HFFc6 (cell line): ENCODE data around the gene PARD3. TPM values are rescaled to one million over a fixed set of nuclear protein-coding genes. Genes with fewer than 3 reads are reported as not detected.

Experiments used
- DNase-seq: peaks from one replicate; pipeline ENCODE4 v3.0.0-alpha.2; 2018
- H3K27ac Mint-ChIP-seq: 2 replicates; pipeline ENCODE4 v1.8.0; 2020; ENCODE audit warnings: mild to moderate bottlenecking, mixed read lengths
- H3K27me3 Mint-ChIP-seq: 2 replicates; pipeline ENCODE4 v1.8.0; 2021; ENCODE audit warnings: mild to moderate bottlenecking, moderate library complexity, mixed read lengths; ENCODE audit not compliant: insufficient read depth
- H3K36me3 Mint-ChIP-seq: 2 replicates; pipeline ENCODE4 v1.8.0; 2021; ENCODE audit warnings: low read depth, mixed read lengths
- H3K4me1 Mint-ChIP-seq: 2 replicates; pipeline ENCODE4 v1.8.0; 2020; ENCODE audit warnings: low read depth, mixed read lengths
- H3K4me3 Mint-ChIP-seq: 2 replicates; pipeline ENCODE4 v1.8.0; 2020; ENCODE audit warnings: mild to moderate bottlenecking, moderate library complexity, mixed read lengths
- H3K9me3 Mint-ChIP-seq: 2 replicates; pipeline ENCODE4 v1.8.0; 2020; ENCODE audit warnings: mild to moderate bottlenecking, mixed read lengths
- CTCF ChIP-seq: fragments of 200-600 bp; sonication (generic); IDR thresholded peaks from 2 replicates; pipeline ENCODE4 v1.5.0; 2021; ENCODE audit warnings: antibody characterized with exemption, mild to moderate bottlenecking
- total RNA-seq, 6 experiments: library from RNA; stranded (reverse); fragmentation: NEBNext Ultra II Directional; extraction: Animal tissue kit (Norgen Biotek cat#: 25700); gene quantifications; 2 replicates in 1 of 6; 3 replicates in 5 of 6; pipeline ENCODE4 v1.2.3, GENCODE V29; 2021

PARD3 gene
- total RNA-seq, 6 experiments from 2014 or later = 19.9 to 24.3 (median 23.1) TPM

GRCh38 chr10:34101001-34101400, 714.1 kb downstream of the PARD3 start:
- DNase-seq = no peak
- no peak overlapping the region for H3K27ac Mint-ChIP-seq
- H3K27me3 Mint-ChIP-seq = no peaks in the 10 kb centered on the region; the same call in 1 of the 2 replicates
- H3K36me3 Mint-ChIP-seq = no peaks in the 10 kb centered on the region
- no peaks in the 10 kb centered on the region for H3K9me3 Mint-ChIP-seq
- no peak for TF ChIP-seq CTCF
- no peak overlapping the region for H3K4me3 Mint-ChIP-seq
- peaks cover 23% of the 10 kb centered on the region for H3K4me1 Mint-ChIP-seq

GRCh38 chr10:34098821-34099567, 716.1 kb downstream of the PARD3 start:
- Mint-ChIP-seq H3K4me3 (no peak overlapping the region), H3K27ac (no peak overlapping the region), H3K9me3 (peaks cover 12% of the 10 kb centered on the region), H3K4me1 (peaks cover 23% of the 10 kb centered on the region), H3K36me3 (no peaks in the 10 kb centered on the region), H3K27me3 (peaks cover 2% of the 10 kb centered on the region)
- no peak for TF ChIP-seq CTCF
- no peak for DNase-seq

- H3K27ac Mint-ChIP-seq = no peak overlapping the region
- H3K4me1 Mint-ChIP-seq = peaks cover 18% of the 10 kb centered on the region
- no peak overlapping the region for H3K4me3 Mint-ChIP-seq
- peaks cover 12% of the 10 kb centered on the region for H3K9me3 Mint-ChIP-seq
- H3K27me3 Mint-ChIP-seq = peaks cover 10% of the 10 kb centered on the region
- no peak for DNase-seq
- TF ChIP-seq CTCF = no peak
- H3K36me3 Mint-ChIP-seq = no peaks in the 10 kb centered on the region
These were observed 717.4 kb downstream of the PARD3 start for GRCh38 chr10:34097682-34098081.

- no peak overlapping the region for H3K27ac Mint-ChIP-seq
- DNase-seq = no peak
- H3K36me3 Mint-ChIP-seq = no peaks in the 10 kb centered on the region
- peaks cover 12% of the 10 kb centered on the region for H3K9me3 Mint-ChIP-seq
- no peak overlapping the region; the same call in 1 of the 2 replicates for H3K4me3 Mint-ChIP-seq
- H3K4me1 Mint-ChIP-seq = peaks cover 12% of the 10 kb centered on the region
- no peak for TF ChIP-seq CTCF
- peaks cover 18% of the 10 kb centered on the region for H3K27me3 Mint-ChIP-seq
These were observed 720.1 kb downstream of the PARD3 start for GRCh38 chr10:34094961-34095360.

- Mint-ChIP-seq H3K4me1 (peaks cover 12% of the 10 kb centered on the region), H3K27ac (no peak overlapping the region), H3K9me3 (peaks cover 12% of the 10 kb centered on the region), H3K27me3 (peaks cover 24% of the 10 kb centered on the region), H3K36me3 (no peaks in the 10 kb centered on the region), H3K4me3 (no peak overlapping the region)
- no peak for TF ChIP-seq CTCF
- DNase-seq = no peak
These were observed 720.9 kb downstream of the PARD3 start for GRCh38 chr10:34094146-34094696.
